ENCODE measurements around the gene SLC38A5.

DNA sequence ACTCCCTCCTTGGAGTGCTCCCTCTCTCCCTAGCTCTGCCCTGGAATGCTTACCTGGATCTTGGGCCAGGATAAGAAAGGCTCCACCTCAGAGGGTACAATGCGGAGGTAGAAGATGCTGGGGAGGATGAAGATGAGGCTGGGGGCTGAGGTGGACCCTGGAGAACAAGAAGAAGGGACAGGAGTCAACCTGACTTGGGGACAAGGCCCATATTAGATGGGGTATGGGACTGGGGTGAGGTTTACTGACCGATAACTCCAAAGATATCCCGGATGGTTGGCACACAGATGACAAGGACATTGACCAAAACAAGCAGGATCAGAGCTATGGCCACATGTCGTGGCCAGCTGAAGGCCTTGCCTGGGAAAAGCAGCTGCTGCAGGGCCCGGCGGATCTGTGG, 10.6 kb downstream of the SLC38A5 start:
- TF ChIP-seq, protein P1, sequence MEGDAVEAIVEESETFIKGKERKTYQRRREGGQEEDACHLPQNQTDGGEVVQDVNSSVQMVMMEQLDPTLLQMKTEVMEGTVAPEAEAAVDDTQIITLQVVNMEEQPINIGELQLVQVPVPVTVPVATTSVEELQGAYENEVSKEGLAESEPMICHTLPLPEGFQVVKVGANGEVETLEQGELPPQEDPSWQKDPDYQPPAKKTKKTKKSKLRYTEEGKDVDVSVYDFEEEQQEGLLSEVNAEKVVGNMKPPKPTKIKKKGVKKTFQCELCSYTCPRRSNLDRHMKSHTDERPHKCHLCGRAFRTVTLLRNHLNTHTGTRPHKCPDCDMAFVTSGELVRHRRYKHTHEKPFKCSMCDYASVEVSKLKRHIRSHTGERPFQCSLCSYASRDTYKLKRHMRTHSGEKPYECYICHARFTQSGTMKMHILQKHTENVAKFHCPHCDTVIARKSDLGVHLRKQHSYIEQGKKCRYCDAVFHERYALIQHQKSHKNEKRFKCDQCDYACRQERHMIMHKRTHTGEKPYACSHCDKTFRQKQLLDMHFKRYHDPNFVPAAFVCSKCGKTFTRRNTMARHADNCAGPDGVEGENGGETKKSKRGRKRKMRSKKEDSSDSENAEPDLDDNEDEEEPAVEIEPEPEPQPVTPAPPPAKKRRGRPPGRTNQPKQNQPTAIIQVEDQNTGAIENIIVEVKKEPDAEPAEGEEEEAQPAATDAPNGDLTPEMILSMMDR (IDR thresholded peaks at IDR 0.05; ENCODE audit: low read length): no peak
- no peak for TF ChIP-seq EZH2 (IDR thresholded peaks at IDR 0.05; ENCODE audit: borderline replicate concordance, low read length)
